Osteoblast (primary cell): ENCODE results near the gene EIF4B. TPM values are rescaled to one million over a fixed set of nuclear protein-coding genes. Genes with fewer than 3 reads are reported as not detected.
"Not testable (repeated sequence)": the region's sequence is repeated elsewhere in the genome, so short reads cannot be mapped to it uniquely, and the experiment has no call there.

Source experiments
- DNase-seq: peaks from one replicate; pipeline ENCODE4 v3.0.0; 2011; ENCODE audit warnings: low spot score, mixed read lengths; ENCODE audit not compliant: insufficient read length; ENCODE audit errors: missing footprints
- H2AFZ ChIP-seq: 2 replicates; pipeline ENCODE4 v1.6.0; 2011; ENCODE audit warnings: mild to moderate bottlenecking, low read length
- H3K27ac ChIP-seq: 2 replicates; pipeline ENCODE4 v1.5.1; 2011; ENCODE audit warnings: mild to moderate bottlenecking, low read depth, low read length, moderate library complexity
- H3K27me3 ChIP-seq: 2 replicates; pipeline ENCODE4 v1.6.0; 2012; ENCODE audit warnings: mild to moderate bottlenecking, control low read depth, inconsistent platforms, low read length, moderate library complexity; ENCODE audit not compliant: insufficient read depth
- H3K36me3 ChIP-seq: 2 replicates; pipeline ENCODE4 v1.5.1; 2011; ENCODE audit warnings: mild to moderate bottlenecking, low read length, control low read depth, moderate library complexity; ENCODE audit not compliant: insufficient read depth
- H3K4me1 ChIP-seq: 2 replicates; pipeline ENCODE4 v1.5.1; 2011; ENCODE audit warnings: mild to moderate bottlenecking, low read length, control low read depth, moderate library complexity; ENCODE audit not compliant: insufficient read depth
- H3K4me2 ChIP-seq: 2 replicates; pipeline ENCODE4 v1.6.0; 2011; ENCODE audit warnings: mild to moderate bottlenecking, low read length; ENCODE audit not compliant: insufficient read depth
- H3K4me3 ChIP-seq: fragments of 200-600 bp; sonication (generic); 3 replicates; pipeline ENCODE4 v1.5.1; 2012; ENCODE audit warnings: mild to moderate bottlenecking, low read length, inconsistent platforms; ENCODE audit not compliant: insufficient read depth
- H3K79me2 ChIP-seq: 2 replicates; pipeline ENCODE4 v1.6.0; 2012; ENCODE audit warnings: mild to moderate bottlenecking, low read length, control low read depth, inconsistent platforms; ENCODE audit not compliant: insufficient read depth
- H3K9me3 ChIP-seq: 2 replicates; pipeline ENCODE4 v1.5.1; 2011; ENCODE audit warnings: low read depth, low read length, control low read depth
- H4K20me1 ChIP-seq: 2 replicates; pipeline ENCODE4 v1.6.0; 2012; ENCODE audit warnings: mild to moderate bottlenecking, low read length, control low read depth; ENCODE audit not compliant: insufficient read depth
- total RNA-seq: library from RNA; depleted of rRNA; stranded (reverse); fragments of >200 nt; gene quantifications from 2 replicates; pipeline ENCODE4 v1.2.3, GENCODE V29; 2012
- TF ChIP-seq, protein P1 (sequence below): IDR thresholded peaks from 2 replicates; pipeline ENCODE4 v1.5.1; 2011; ENCODE audit warnings: mild to moderate bottlenecking, low read depth, low read length, moderate library complexity; ENCODE audit errors: extremely low read depth

EIF4B gene
- total RNA-seq, 1 donor: 1,332 TPM

DNA sequence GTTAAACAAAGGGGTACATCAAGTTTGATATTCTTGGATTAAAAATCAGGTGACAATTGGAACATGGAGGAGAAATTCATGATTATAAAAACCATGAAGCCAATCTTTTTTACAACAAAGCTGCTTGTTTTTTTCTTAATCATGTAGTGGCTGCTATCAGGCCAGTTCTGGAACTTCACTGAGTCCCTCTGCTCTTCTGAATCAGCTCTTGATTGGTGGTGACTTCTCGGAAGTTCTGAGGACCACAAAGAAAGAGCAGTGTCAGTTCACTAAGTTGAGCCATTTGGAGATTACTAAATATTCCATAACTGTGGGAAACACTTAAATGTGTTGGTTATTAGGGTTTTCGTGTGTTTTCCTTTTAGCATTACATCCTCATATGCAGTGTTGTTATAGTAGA, 8.5 kb downstream of the EIF4B start:
- TF ChIP-seq, protein P1, sequence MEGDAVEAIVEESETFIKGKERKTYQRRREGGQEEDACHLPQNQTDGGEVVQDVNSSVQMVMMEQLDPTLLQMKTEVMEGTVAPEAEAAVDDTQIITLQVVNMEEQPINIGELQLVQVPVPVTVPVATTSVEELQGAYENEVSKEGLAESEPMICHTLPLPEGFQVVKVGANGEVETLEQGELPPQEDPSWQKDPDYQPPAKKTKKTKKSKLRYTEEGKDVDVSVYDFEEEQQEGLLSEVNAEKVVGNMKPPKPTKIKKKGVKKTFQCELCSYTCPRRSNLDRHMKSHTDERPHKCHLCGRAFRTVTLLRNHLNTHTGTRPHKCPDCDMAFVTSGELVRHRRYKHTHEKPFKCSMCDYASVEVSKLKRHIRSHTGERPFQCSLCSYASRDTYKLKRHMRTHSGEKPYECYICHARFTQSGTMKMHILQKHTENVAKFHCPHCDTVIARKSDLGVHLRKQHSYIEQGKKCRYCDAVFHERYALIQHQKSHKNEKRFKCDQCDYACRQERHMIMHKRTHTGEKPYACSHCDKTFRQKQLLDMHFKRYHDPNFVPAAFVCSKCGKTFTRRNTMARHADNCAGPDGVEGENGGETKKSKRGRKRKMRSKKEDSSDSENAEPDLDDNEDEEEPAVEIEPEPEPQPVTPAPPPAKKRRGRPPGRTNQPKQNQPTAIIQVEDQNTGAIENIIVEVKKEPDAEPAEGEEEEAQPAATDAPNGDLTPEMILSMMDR: no peak
- H3K4me3 ChIP-seq: no peak overlapping the region

DNA sequence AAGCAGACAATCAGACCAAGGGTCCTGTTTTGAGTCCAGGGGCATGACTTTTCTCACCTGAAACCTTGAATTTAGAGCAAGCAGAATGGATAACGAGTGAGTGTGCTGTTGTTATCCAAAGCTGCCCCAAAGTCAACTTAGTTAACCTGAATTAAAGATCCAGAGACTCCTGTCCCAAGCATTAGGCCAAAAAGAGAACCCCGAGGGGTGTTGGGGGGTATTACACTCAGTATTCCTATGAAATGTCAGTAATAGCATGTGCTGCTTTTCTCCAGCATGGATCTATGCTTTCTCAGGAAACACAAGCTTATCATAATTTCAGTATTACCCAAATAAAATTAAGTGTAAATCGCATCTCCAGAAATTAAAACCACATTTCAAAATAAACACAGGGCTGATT, 19.0 kb downstream of the EIF4B start:
- Histone ChIP-seq H3K4me3 (no peak overlapping the region), H3K36me3 (peaks cover 93% of the 10 kb centered on the region), H4K20me1 (peaks cover 7% of the 10 kb centered on the region), H3K4me2 (no peak overlapping the region), H3K27ac (no peak overlapping the region), H3K79me2 (peaks cover 40% of the 10 kb centered on the region), H3K9me3 (no peaks in the 10 kb centered on the region), H3K27me3 (no peaks in the 10 kb centered on the region), H2AFZ (no peak overlapping the region), H3K4me1 (no peaks in the 10 kb centered on the region)
- no peak for DNase-seq
- TF ChIP-seq, protein P1: no peak

More for the DNA sequence above, 8.5 kb downstream of the EIF4B start:
- Histone ChIP-seq H3K4me2 (no peak overlapping the region), H3K27ac (peak overlapping the region; percentile 2), H2AFZ (no peak overlapping the region), H4K20me1 (peaks cover 61% of the 10 kb centered on the region), H3K79me2 (peaks cover 92% of the 10 kb centered on the region), H3K9me3 (no peaks in the 10 kb centered on the region), H3K4me1 (no peaks in the 10 kb centered on the region), H3K27me3 (no peaks in the 10 kb centered on the region), H3K36me3 (peaks cover 51% of the 10 kb centered on the region)
- DNase-seq: no peak

GRCh38 chr12:53027014-53027413, 20.8 kb downstream of the EIF4B start:
- not testable (repeated sequence) for H3K4me2 ChIP-seq, H3K27me3 ChIP-seq, H3K27ac ChIP-seq, H2AFZ ChIP-seq, H4K20me1 ChIP-seq, H3K4me1 ChIP-seq, H3K9me3 ChIP-seq, DNase-seq, H3K4me3 ChIP-seq
- H3K79me2 ChIP-seq: peaks cover 44% of the 10 kb centered on the region
- H3K36me3 ChIP-seq: peaks cover 92% of the 10 kb centered on the region

GRCh38 chr12:53031616-53032015, 25.4 kb downstream of the EIF4B start:
- Histone ChIP-seq H3K27ac (no peak overlapping the region), H3K4me3 (no peak overlapping the region), H3K36me3 (peaks cover 86% of the 10 kb centered on the region), H3K4me1 (no peaks in the 10 kb centered on the region), H4K20me1 (no peaks in the 10 kb centered on the region), H3K79me2 (peaks cover 34% of the 10 kb centered on the region), H3K4me2 (no peak overlapping the region), H3K27me3 (no peaks in the 10 kb centered on the region), H2AFZ (no peak overlapping the region), H3K9me3 (no peaks in the 10 kb centered on the region)
- DNase-seq: no peak
- TF ChIP-seq, protein P1: no peak

DNA sequence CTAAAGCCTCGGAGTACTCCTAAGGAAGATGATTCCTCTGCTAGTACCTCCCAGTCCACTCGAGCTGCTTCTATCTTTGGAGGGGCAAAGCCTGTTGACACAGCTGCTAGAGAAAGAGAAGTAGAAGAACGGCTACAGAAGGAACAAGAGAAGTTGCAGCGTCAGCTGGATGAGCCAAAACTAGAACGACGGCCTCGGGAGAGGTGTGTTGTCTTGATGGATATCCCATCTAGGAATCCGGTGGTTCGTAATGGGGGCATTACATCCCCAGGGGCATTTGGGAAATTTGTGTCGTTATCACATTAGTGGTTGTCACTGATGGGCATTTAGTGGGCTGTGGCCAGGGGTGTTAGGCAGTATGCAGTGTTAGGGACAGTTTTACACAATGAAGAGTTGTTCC, 27.6 kb downstream of the EIF4B start:
- H3K4me1 ChIP-seq, H4K20me1 ChIP-seq, H3K27me3 ChIP-seq, H3K9me3 ChIP-seq, H3K27ac ChIP-seq, H3K4me2 ChIP-seq, H3K4me3 ChIP-seq, H2AFZ ChIP-seq, DNase-seq: not testable (repeated sequence)
- Histone ChIP-seq H3K36me3 (peaks cover 86% of the 10 kb centered on the region), H3K79me2 (peaks cover 28% of the 10 kb centered on the region)
